HepG2 (cell line): ENCODE data around the gene HNRNPC. TPM values are rescaled to one million over a fixed set of nuclear protein-coding genes. Genes with fewer than 3 reads are reported as not detected.

Source experiments
- E2F1 ChIP-seq: sonication (generic); formaldehyde crosslinking; IDR thresholded peaks from 2 replicates; pipeline ENCODE4 v1.5.0; 2020; ENCODE audit warnings: missing genetic modification reagents
- GMEB2 ChIP-seq: IDR thresholded peaks from 2 replicates; pipeline ENCODE4 v1.6.1; 2016; ENCODE audit warnings: missing biosample characterization, missing genetic modification reagents, low read depth
- KDM5B ChIP-seq: sonication (generic); formaldehyde crosslinking; IDR thresholded peaks from 2 replicates; pipeline ENCODE4 v1.4.0; 2020; ENCODE audit warnings: missing genetic modification reagents, mild to moderate bottlenecking, borderline replicate concordance
- MATR3 ChIP-seq: sonication (generic); formaldehyde crosslinking; IDR thresholded peaks from 2 replicates; pipeline ENCODE4 v1.4.0; 2020; ENCODE audit warnings: missing genetic modification reagents
- MAZ ChIP-seq, 2 experiments: sonication (generic) in 1 of 2; formaldehyde crosslinking in 1 of 2; IDR thresholded peaks; 2 replicates each; pipeline versions ENCODE4 v1.5.0 to v1.6.1; 2012 to 2020; ENCODE audit warnings: low read depth in 2 of 2, mild to moderate bottlenecking in 2 of 2, borderline replicate concordance in 1 of 2, improper control_type of control experiment in 1 of 2, low read length in 1 of 2, missing genetic modification reagents in 1 of 2, moderate library complexity in 1 of 2
- MIXL1 ChIP-seq: IDR thresholded peaks from 2 replicates; pipeline ENCODE4 v1.6.1; 2016
- PAX8 ChIP-seq: sonication (generic); formaldehyde crosslinking; IDR thresholded peaks from 2 replicates; pipeline ENCODE4 v1.8.0; 2022; ENCODE audit warnings: mild to moderate bottlenecking, missing genetic modification reagents, borderline replicate concordance
- SNAPC4 ChIP-seq: sonication (generic); formaldehyde crosslinking; IDR thresholded peaks from 2 replicates; pipeline ENCODE4 v1.4.0; 2020; ENCODE audit warnings: mild to moderate bottlenecking, missing genetic modification reagents
- ZBTB1 ChIP-seq: sonication (generic); formaldehyde crosslinking; IDR thresholded peaks from 2 replicates; pipeline ENCODE4 v1.4.0; 2020; ENCODE audit warnings: missing genetic modification reagents, borderline replicate concordance
- ZNF335 ChIP-seq: sonication (generic); formaldehyde crosslinking; IDR thresholded peaks from 2 replicates; pipeline ENCODE4 v1.4.0; 2020; ENCODE audit warnings: missing genetic modification reagents
- ZNF512B ChIP-seq: sonication (generic); formaldehyde crosslinking; IDR thresholded peaks from 2 replicates; pipeline ENCODE4 v1.5.1; 2020; ENCODE audit warnings: missing genetic modification reagents, mild to moderate bottlenecking, borderline replicate concordance
- ZNF619 ChIP-seq: sonication (generic); formaldehyde crosslinking; IDR thresholded peaks from 2 replicates; pipeline ENCODE4 v1.4.0; 2020; ENCODE audit warnings: mild to moderate bottlenecking, missing genetic modification reagents
- ZSCAN25 ChIP-seq: sonication (generic); formaldehyde crosslinking; IDR thresholded peaks from 2 replicates; pipeline ENCODE4 v1.8.0; 2022; ENCODE audit warnings: mild to moderate bottlenecking, missing genetic modification reagents
- ZXDC ChIP-seq: sonication (generic); formaldehyde crosslinking; IDR thresholded peaks from 2 replicates; pipeline ENCODE4 v1.5.0; 2020; ENCODE audit warnings: mild to moderate bottlenecking, missing genetic modification reagents
- polyA plus RNA-seq, 8 experiments: library from polyadenylated mRNA; depleted of rRNA in 3 of 8; stranded (reverse) in 7 of 8; unstranded in 1 of 8; fragments of >200 nt; fragmentation: Illumina TruSeq in 4 of 8; extraction: Trizol in 4 of 8; gene quantifications; 2 replicates each; pipeline versions ENCODE4 v1.2.1 to v1.2.3, GENCODE V29; 2011 to 2016; ENCODE audit warnings: low read depth in 4 of 8, missing spikeins in 1 of 8, mixed read lengths in 1 of 8; ENCODE audit not compliant: insufficient read depth in 1 of 8
- total RNA-seq, 5 experiments: library from RNA; depleted of rRNA; stranded (reverse); fragments of >200 nt; fragmentation: Illumina TruSeq; extraction: Trizol; gene quantifications; 2 replicates each; pipeline ENCODE4 v1.2.3, GENCODE V29; 2016; ENCODE audit warnings: low read depth in 1 of 5

Gene HNRNPC
- total and polyA plus RNA-seq, 2 of the 13 experiments (the other 11 are each of a cell fraction or from before 2014, with no cell fraction given): 628 to 1,099 TPM

- peak; percentile 98 for TF ChIP-seq SNAPC4 (CRISPR knock-in tag)
- peak; percentile 49; the same call in 1 of the 2 replicates for TF ChIP-seq ZSCAN25
- 0 out of 2 replicates have a peak, but pooled peaks have one; percentile 10 for TF ChIP-seq GMEB2 (CRISPR knock-in tag)
- peak; percentile 35; the same call in 1 of the 2 replicates for TF ChIP-seq ZNF512B (CRISPR knock-in tag)
- TF ChIP-seq MIXL1 (CRISPR knock-in tag): 0 out of 2 replicates have a peak, but pooled peaks have one; percentile 12
- peak; percentile 85 for TF ChIP-seq ZNF335
- peak; percentile 94 for TF ChIP-seq E2F1 (CRISPR knock-in tag)
- no peak for TF ChIP-seq MAZ (IDR thresholded peaks at IDR 0.05; ENCODE audit: borderline replicate concordance, low read depth, low read length)
- TF ChIP-seq MAZ (CRISPR knock-in tag; IDR thresholded peaks at IDR 0.05; ENCODE audit: low read depth): peak; percentile 43; the same call in 1 of the 2 replicates
- no peak for TF ChIP-seq PAX8 (CRISPR knock-in tag)
- TF ChIP-seq MATR3: no peak
- no peak for TF ChIP-seq ZBTB1 (CRISPR knock-in tag)
- no peak for TF ChIP-seq KDM5B (CRISPR knock-in tag)
- no peak for TF ChIP-seq ZXDC (CRISPR knock-in tag)
- no peak for TF ChIP-seq ZNF619
Observed at GRCh38 chr14:21308479-21309237, 39.4 kb upstream of the HNRNPC start (continued).
